MG63 (cell line): Measurements from ENCODE around the gene BHLHE41. TPM values are rescaled to one million over a fixed set of nuclear protein-coding genes. Genes with fewer than 3 reads are reported as not detected.

Experiments used
- DNase-seq: peaks from one replicate; pipeline ENCODE4 v3.0.0-alpha.2; 2020
- H3K27me3 ChIP-seq: fragments of 250-450 bp; sonication (Bioruptor Pico); 2 replicates; pipeline ENCODE4 v1.5.1; 2020; ENCODE audit warnings: mild to moderate bottlenecking, moderate library complexity
- H3K36me3 ChIP-seq: fragments of 250-450 bp; sonication (Bioruptor Pico); 2 replicates; pipeline ENCODE4 v1.5.1; 2020; ENCODE audit warnings: mild to moderate bottlenecking, moderate library complexity
- H3K4me3 ChIP-seq: fragments of 250-450 bp; sonication (Bioruptor Pico); 2 replicates; pipeline ENCODE4 v1.5.1; 2020; ENCODE audit warnings: mild to moderate bottlenecking, moderate library complexity
- H3K9me3 ChIP-seq: fragments of 250-450 bp; sonication (Bioruptor Pico); 2 replicates; pipeline ENCODE4 v1.5.1; 2020; ENCODE audit warnings: mild to moderate bottlenecking, moderate library complexity
- total RNA-seq: library from RNA; depleted of rRNA; stranded (reverse); fragments of >200 nt; shearing (Covaris generic); gene quantifications from 2 replicates; pipeline ENCODE4 v1.2.3, GENCODE V29; 2014; ENCODE audit warnings: low replicate concordance; rRNA removed

Gene BHLHE41
- 0.03 TPM in 1 of 2 replicates, not detected in the other for total RNA-seq

- H3K9me3 ChIP-seq: no peaks in the 10 kb centered on the region
- no peaks in the 10 kb centered on the region for H3K36me3 ChIP-seq
- peak; percentile 43 for DNase-seq
- peaks cover 67% of the 10 kb centered on the region for H3K27me3 ChIP-seq
- peak within 1 kb of the TSS; percentile 46 for H3K4me3 ChIP-seq
These were observed at the start of gene BHLHE41 for GRCh38 chr12:26124446-26125399. BHLHE41 (minus strand) TSS chr12:26125037; CDS start chr12:26124779, 258 bp downstream.

- no peaks in the 10 kb centered on the region for H3K9me3 ChIP-seq
These were observed 48.2 kb upstream of the BHLHE41 start for GRCh38 chr12:26172946-26173552.

GRCh38 chr12:26172539-26172938 is 47.7 kb upstream of the BHLHE41 start:
- no peak overlapping the region for H3K4me3 ChIP-seq
- no peaks in the 10 kb centered on the region for H3K9me3 ChIP-seq
- 0 out of 2 replicates have a peak, but pooled peaks cover 2% of the 10 kb centered on the region for H3K27me3 ChIP-seq
- no peaks in the 10 kb centered on the region for H3K36me3 ChIP-seq
- no peak for DNase-seq

More at GRCh38 chr12:26172946-26173552, 48.2 kb upstream of the BHLHE41 start:
- Histone ChIP-seq H3K36me3 (no peaks in the 10 kb centered on the region), H3K27me3 (0 out of 2 replicates have a peak, but pooled peaks cover 2% of the 10 kb centered on the region), H3K4me3 (no peak overlapping the region)
- no peak for DNase-seq

GRCh38 chr12:26172013-26172412 is 47.2 kb upstream of the BHLHE41 start:
- Histone ChIP-seq H3K4me3 (no peak overlapping the region), H3K27me3 (0 out of 2 replicates have a peak, but pooled peaks cover 2% of the 10 kb centered on the region), H3K36me3 (no peaks in the 10 kb centered on the region), H3K9me3 (no peaks in the 10 kb centered on the region)
- no peak for DNase-seq

GRCh38 chr12:26164118-26164517 is 39.3 kb upstream of the BHLHE41 start:
- no peak for DNase-seq
- no peaks in the 10 kb centered on the region for H3K27me3 ChIP-seq
- H3K9me3 ChIP-seq: no peaks in the 10 kb centered on the region
- no peak overlapping the region for H3K4me3 ChIP-seq
- H3K36me3 ChIP-seq: no peaks in the 10 kb centered on the region

- H3K27me3 ChIP-seq: no peaks in the 10 kb centered on the region
- no peak overlapping the region for H3K4me3 ChIP-seq
- H3K9me3 ChIP-seq: no peaks in the 10 kb centered on the region
- no peaks in the 10 kb centered on the region for H3K36me3 ChIP-seq
- no peak for DNase-seq
These were observed 38.1 kb upstream of the BHLHE41 start for GRCh38 chr12:26162905-26163304.

- H3K27me3 ChIP-seq: no peaks in the 10 kb centered on the region
- no peak overlapping the region for H3K4me3 ChIP-seq
- H3K36me3 ChIP-seq: no peaks in the 10 kb centered on the region
- H3K9me3 ChIP-seq: no peaks in the 10 kb centered on the region
- DNase-seq: no peak
These were observed 37.3 kb upstream of the BHLHE41 start for GRCh38 chr12:26162174-26162573.

GRCh38 chr12:26158078-26158764 is 33.4 kb upstream of the BHLHE41 start:
- Histone ChIP-seq H3K9me3 (no peaks in the 10 kb centered on the region), H3K4me3 (no peak overlapping the region), H3K36me3 (no peaks in the 10 kb centered on the region), H3K27me3 (no peaks in the 10 kb centered on the region)
- no peak for DNase-seq

GRCh38 chr12:26157001-26157400 is 32.2 kb upstream of the BHLHE41 start:
- H3K27me3 ChIP-seq: no peaks in the 10 kb centered on the region
- no peak overlapping the region for H3K4me3 ChIP-seq
- no peaks in the 10 kb centered on the region for H3K36me3 ChIP-seq
- DNase-seq: no peak
- H3K9me3 ChIP-seq: no peaks in the 10 kb centered on the region

- no peaks in the 10 kb centered on the region; the same call in 1 of the 2 replicates for H3K9me3 ChIP-seq
- H3K36me3 ChIP-seq: no peaks in the 10 kb centered on the region
- no peak for DNase-seq
- H3K27me3 ChIP-seq: no peaks in the 10 kb centered on the region
- H3K4me3 ChIP-seq: no peak overlapping the region
These were observed 31.5 kb upstream of the BHLHE41 start for GRCh38 chr12:26156201-26156871.

- no peaks in the 10 kb centered on the region for H3K27me3 ChIP-seq
- no peaks in the 10 kb centered on the region for H3K36me3 ChIP-seq
- H3K9me3 ChIP-seq: no peaks in the 10 kb centered on the region; the same call in 1 of the 2 replicates
- no peak overlapping the region for H3K4me3 ChIP-seq
- DNase-seq: peak; percentile 84
These were observed 28.8 kb upstream of the BHLHE41 start for GRCh38 chr12:26153421-26154154.

GRCh38 chr12:26152507-26153102 is 27.8 kb upstream of the BHLHE41 start:
- Histone ChIP-seq H3K36me3 (no peaks in the 10 kb centered on the region), H3K4me3 (no peak overlapping the region), H3K9me3 (no peaks in the 10 kb centered on the region; the same call in 1 of the 2 replicates), H3K27me3 (no peaks in the 10 kb centered on the region)
- no peak for DNase-seq

GRCh38 chr12:26150736-26151450 is 26.1 kb upstream of the BHLHE41 start:
- H3K4me3 ChIP-seq: no peak overlapping the region
- DNase-seq: peak; percentile 55
- H3K27me3 ChIP-seq: no peaks in the 10 kb centered on the region
- H3K9me3 ChIP-seq: no peaks in the 10 kb centered on the region; the same call in 1 of the 2 replicates
- H3K36me3 ChIP-seq: no peaks in the 10 kb centered on the region

GRCh38 chr12:26149968-26150500 is 25.2 kb upstream of the BHLHE41 start:
- Histone ChIP-seq H3K27me3 (no peaks in the 10 kb centered on the region), H3K9me3 (no peaks in the 10 kb centered on the region; the same call in 1 of the 2 replicates), H3K4me3 (no peak overlapping the region), H3K36me3 (no peaks in the 10 kb centered on the region)
- DNase-seq: no peak

- H3K9me3 ChIP-seq: no peaks in the 10 kb centered on the region; the same call in 1 of the 2 replicates
- H3K36me3 ChIP-seq: no peaks in the 10 kb centered on the region
- DNase-seq: no peak
- H3K27me3 ChIP-seq: no peaks in the 10 kb centered on the region
- no peak overlapping the region for H3K4me3 ChIP-seq
These were observed 23.5 kb upstream of the BHLHE41 start for GRCh38 chr12:26148291-26148690.
